Retinal pigment epithelial cell (primary cell): ENCODE measurements around the gene CNNM1.

Source experiments
- DNase-seq: peaks from one replicate; pipeline ENCODE4 v3.0.0-alpha.2; 2010; ENCODE audit warnings: low read depth
- H3K4me3 ChIP-seq: 2 replicates; pipeline ENCODE4 v1.5.1; 2011; ENCODE audit warnings: mild to moderate bottlenecking, low read length, control low read depth, moderate library complexity
- TF ChIP-seq, protein P1 (sequence below): conservative IDR thresholded peaks from 2 replicates; pipeline ENCODE4 v1.5.1; 2011; ENCODE audit warnings: low read depth, low read length, control low read depth, inconsistent platforms

Gene CNNM1

DNA sequence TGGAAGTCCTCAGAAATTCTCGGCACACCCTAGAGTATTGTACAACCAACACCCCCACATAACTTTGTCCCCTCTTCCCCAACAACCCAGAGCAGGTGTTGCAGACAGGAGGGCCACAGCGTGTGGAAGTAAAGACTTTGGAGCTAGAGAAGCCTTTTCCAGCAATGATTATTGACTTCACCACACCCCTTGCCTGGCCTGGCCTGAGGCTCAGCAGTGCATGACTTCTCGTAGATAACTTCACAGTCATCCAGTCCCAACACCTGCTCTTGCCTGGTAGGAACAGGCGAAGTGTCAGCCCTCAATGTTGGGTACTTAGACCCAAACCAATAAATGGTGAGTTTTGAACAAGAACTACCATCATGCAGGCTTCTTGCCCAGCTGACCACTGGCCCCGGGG lies 64.5 kb downstream of the CNNM1 start:
- TF ChIP-seq, protein P1, sequence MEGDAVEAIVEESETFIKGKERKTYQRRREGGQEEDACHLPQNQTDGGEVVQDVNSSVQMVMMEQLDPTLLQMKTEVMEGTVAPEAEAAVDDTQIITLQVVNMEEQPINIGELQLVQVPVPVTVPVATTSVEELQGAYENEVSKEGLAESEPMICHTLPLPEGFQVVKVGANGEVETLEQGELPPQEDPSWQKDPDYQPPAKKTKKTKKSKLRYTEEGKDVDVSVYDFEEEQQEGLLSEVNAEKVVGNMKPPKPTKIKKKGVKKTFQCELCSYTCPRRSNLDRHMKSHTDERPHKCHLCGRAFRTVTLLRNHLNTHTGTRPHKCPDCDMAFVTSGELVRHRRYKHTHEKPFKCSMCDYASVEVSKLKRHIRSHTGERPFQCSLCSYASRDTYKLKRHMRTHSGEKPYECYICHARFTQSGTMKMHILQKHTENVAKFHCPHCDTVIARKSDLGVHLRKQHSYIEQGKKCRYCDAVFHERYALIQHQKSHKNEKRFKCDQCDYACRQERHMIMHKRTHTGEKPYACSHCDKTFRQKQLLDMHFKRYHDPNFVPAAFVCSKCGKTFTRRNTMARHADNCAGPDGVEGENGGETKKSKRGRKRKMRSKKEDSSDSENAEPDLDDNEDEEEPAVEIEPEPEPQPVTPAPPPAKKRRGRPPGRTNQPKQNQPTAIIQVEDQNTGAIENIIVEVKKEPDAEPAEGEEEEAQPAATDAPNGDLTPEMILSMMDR, result no peak
- DNase-seq, result no peak
- H3K4me3 ChIP-seq, result no peak overlapping the region

DNA sequence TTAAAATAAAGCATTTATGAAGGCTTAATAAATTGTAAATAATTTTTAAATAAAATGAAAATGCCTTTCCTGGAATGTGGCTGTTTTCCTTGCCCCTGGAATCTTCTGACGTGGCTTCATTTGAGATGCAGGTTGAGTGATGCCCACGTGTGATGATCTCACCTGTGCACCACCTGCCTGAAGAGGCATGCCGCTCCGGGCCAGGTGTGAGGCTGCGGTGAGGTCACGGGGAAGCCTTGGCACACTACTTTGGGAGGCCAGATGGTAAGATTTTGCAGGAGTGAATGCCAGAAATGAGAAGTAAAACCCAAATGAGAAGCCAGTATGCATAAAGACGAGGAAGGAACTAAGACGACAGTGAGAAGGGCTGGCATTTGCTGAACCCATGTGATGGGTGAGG lies 65.1 kb downstream of the CNNM1 start:
- H3K4me3 ChIP-seq, result no peak overlapping the region
- TF ChIP-seq, protein P1, result no peak
- DNase-seq, result no peak

DNA sequence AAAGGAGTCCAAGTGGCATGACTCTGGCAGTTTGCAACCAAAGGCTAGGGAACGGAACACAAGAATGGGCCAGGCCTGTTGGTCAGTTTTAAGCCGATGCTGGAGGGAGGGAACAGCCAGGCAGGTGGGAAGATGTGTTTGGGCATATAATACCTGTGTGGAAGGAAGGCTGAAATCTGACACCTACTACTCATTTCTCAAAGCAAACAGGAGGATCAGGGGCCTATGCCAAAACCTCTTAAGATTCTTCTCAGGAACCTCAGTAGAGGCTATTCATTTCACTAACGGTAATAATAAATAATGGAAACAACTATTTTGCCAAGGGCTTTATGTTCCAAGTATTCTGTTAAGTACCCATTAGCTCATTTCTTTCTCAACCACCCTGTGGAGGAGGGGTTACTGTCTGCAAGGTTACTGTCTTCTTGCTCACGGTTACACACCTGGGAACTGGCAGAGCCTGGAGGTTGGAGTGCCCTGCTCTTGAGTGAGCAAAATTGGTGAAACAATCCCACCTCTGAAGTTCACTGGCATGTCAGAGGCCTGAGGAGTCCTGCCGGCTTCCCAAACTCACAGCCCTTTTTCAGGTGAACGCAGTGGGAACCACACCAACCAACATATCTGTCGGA lies 65.7 kb downstream of the CNNM1 start:
- TF ChIP-seq, protein P1, result no peak
- H3K4me3 ChIP-seq, result no peak overlapping the region
- no peak for DNase-seq

DNA sequence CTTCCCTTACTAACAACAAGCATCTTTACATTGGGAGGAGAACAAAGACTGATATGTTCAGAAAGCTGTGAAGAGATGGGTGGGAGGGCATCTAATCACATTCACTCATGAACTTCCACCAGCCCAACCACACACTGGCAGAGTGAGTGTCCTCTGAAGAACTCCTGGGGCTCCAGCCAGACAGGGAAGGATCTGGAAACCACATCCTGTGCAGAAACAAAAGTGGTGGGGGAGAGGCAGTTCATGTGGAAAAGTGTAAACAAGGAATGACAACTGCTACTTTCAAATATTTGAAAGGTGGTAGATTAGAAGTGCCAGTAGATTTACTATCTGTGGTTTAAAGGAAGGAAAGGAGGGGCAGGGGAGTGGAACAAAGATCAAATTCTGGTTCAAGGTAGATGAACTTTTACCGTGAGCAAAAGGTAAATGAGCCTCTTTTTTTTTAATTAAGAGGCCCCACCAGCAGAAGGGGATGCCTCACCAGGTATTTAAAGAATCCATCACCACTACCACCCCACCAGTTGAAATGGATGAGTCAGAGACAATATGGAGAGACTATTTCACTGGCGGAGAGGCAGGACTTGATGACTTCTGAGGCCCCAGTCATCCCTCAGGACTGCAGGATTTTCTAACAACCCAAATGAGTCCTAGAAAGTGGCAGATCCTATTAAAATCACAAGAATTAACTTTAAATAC lies 66.7 kb downstream of the CNNM1 start:
- DNase-seq, result no peak
- TF ChIP-seq, protein P1, result no peak
- no peak overlapping the region for H3K4me3 ChIP-seq

DNA sequence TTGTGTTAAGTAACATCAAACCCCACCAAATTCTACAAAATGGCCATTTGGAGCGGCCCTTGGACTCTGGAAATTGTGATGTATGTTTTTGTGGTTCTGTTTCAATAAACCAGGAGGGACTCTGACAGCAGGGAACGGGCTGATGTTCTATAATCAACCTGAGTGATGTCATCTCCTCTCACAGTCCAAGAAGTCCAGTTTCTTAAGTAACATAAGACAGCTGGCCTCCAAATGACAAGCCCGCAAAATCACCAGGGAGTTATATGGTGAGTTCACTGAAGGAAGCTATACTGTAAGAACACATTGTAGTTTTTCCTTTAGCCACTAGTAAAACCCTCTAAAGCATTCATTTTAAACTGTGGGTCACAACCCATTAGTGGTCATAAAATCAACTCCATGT lies 67.3 kb downstream of the CNNM1 start:
- TF ChIP-seq, protein P1, result no peak
- DNase-seq, result no peak
- no peak overlapping the region for H3K4me3 ChIP-seq

DNA sequence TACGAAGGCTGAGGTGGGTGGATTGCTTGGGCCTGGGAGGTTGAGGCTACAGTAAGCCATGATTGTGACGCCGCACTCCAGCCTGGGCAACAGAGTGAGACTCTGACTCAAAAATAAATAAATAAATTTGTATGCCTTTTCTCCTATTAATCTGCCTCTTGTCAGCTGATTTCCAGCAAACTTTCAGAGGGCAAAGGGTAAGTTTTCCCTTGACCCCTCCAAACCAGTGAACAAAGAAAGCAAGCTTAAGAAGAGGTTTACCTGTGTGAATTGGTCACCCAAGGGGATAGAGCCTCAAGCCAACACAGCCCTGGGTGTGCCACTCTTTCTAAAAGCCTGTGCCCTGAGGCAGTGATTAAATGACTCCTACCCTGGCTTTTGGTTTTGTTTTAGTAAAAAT lies 70.5 kb downstream of the CNNM1 start:
- no peak overlapping the region for H3K4me3 ChIP-seq
- TF ChIP-seq, protein P1, result no peak
- no peak for DNase-seq

DNA sequence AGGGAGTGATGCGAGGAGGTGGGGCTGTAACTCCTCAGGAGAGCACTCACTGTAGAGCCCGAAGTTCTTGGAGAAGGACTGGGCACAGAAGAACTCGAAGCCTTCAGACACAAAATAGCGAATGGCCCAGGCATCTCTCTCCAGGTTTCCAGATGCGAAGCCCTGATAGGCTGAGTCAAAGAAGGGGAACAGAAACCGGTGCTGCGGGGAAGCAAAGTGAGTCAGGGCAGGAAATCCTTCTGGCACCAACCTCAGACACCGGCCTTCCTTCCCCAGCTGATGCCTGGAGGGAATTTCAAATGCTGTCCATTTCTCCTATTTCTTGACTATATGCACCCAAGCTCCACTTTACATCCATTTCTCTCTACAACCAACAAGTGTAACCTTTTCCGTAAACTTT lies 74.5 kb downstream of the CNNM1 start:
- H3K4me3 ChIP-seq, result no peak overlapping the region
- TF ChIP-seq, protein P1, result no peak
- no peak for DNase-seq
